ENCODE data around the gene TSC1.
A peak's percentile ranks its signal among the peaks of the same experiment; 100 is the strongest.

TSC1 gene

GRCh38 chr9:132878695-132879456 is 65.5 kb downstream of the TSC1 start, which contains the start of gene SPACA9:
TSS of gene SPACA9 (plus strand) at chr9:132878898. CDS start at chr9:132883948, 5,050 bp downstream.
- Histone ChIP-seq H3K9me3 (ENCODE audit: severe bottlenecking) (no peaks in the 10 kb centered on the region), H3K27ac (ENCODE audit: poor library complexity, severe bottlenecking) (peak within 1 kb of the TSS; percentile 7), H3K27me3 (ENCODE audit: insufficient read depth, poor library complexity, severe bottlenecking) (no peaks in the 10 kb centered on the region), H3K4me3 (ENCODE audit: severe bottlenecking) (peak within 1 kb of the TSS; percentile 94), H3K36me3 (ENCODE audit: low read depth) (no peaks in the 10 kb centered on the region), H3K4me1 (ENCODE audit: insufficient read depth, poor library complexity, severe bottlenecking) (no peaks in the 10 kb centered on the region)
- TF ChIP-seq, protein P1, sequence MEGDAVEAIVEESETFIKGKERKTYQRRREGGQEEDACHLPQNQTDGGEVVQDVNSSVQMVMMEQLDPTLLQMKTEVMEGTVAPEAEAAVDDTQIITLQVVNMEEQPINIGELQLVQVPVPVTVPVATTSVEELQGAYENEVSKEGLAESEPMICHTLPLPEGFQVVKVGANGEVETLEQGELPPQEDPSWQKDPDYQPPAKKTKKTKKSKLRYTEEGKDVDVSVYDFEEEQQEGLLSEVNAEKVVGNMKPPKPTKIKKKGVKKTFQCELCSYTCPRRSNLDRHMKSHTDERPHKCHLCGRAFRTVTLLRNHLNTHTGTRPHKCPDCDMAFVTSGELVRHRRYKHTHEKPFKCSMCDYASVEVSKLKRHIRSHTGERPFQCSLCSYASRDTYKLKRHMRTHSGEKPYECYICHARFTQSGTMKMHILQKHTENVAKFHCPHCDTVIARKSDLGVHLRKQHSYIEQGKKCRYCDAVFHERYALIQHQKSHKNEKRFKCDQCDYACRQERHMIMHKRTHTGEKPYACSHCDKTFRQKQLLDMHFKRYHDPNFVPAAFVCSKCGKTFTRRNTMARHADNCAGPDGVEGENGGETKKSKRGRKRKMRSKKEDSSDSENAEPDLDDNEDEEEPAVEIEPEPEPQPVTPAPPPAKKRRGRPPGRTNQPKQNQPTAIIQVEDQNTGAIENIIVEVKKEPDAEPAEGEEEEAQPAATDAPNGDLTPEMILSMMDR (IDR thresholded peaks at IDR 0.05; ENCODE audit: poor library complexity, severe bottlenecking) = no peak
- DNase-seq (ENCODE audit: low spot score) = peak; percentile 63
- peak; percentile 51 for ATAC-seq (ENCODE audit: low read depth)

DNA sequence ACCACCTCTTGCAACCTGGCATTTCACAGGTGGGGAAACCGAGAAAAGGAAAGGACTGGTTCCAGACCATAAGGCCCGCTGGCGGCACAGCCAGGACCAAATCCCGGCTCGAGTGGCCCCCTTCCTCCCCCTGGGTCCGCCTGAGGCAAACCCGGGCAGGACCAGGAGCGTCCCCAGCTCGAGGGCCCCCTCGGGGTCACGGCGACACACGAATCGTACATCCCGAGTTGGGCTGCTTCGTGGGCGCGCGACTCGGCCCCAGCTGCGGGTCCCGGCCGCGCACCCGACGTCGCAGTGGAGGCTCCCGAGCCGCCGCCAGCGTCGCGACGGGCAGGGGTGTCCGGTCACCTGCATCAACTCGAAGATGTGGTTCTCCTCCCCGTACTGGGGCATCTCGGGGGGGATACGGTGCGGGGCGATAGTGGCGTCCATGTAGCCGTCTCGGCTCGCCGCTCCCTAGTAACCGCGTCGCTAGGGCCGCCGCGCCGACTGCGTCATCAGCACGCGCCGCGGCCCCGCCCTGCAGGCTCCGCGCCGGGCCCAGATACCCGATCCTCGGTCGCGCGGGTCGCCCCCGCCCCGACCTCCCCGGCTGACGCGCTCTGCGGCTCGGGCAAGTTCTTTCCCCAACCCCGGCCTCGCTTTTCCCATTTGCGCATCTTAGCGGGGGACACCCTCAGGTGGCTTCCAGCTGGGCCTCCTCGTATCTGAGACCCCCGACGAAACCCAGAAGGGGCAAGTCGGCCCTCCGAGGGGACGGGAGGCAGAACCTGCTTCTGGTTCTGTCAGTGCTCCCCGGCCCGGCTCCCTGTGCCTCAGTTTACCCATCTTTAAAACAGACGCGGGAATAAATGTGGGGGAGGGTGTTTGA is 66.4 kb downstream of the TSC1 start, which contains the start of gene AK8:
TSS of gene AK8 (minus strand) at position 461 of the 871 bp plus-strand sequence. CDS start at position 432, 29 bp downstream.
- peak; percentile 56 for DNase-seq (ENCODE audit: low spot score)
- Histone ChIP-seq H3K36me3 (ENCODE audit: low read depth) (no peaks in the 10 kb centered on the region), H3K27me3 (ENCODE audit: insufficient read depth, poor library complexity, severe bottlenecking) (no peaks in the 10 kb centered on the region), H3K9me3 (ENCODE audit: severe bottlenecking) (no peaks in the 10 kb centered on the region), H3K4me3 (ENCODE audit: severe bottlenecking) (peak within 1 kb of the TSS; percentile 94), H3K4me1 (ENCODE audit: insufficient read depth, poor library complexity, severe bottlenecking) (no peaks in the 10 kb centered on the region), H3K27ac (ENCODE audit: poor library complexity, severe bottlenecking) (peak within 1 kb of the TSS; percentile 7)
- TF ChIP-seq, protein P1 (IDR thresholded peaks at IDR 0.05; ENCODE audit: poor library complexity, severe bottlenecking) = no peak
- ATAC-seq (ENCODE audit: low read depth) = peak; percentile 78

GRCh38 chr9:132877458-132877823 is 67.0 kb downstream of the TSC1 start:
- TF ChIP-seq, protein P1 (IDR thresholded peaks at IDR 0.05; ENCODE audit: poor library complexity, severe bottlenecking) = no peak
- no peak for ATAC-seq (ENCODE audit: low read depth)
- Histone ChIP-seq H3K27ac (ENCODE audit: poor library complexity, severe bottlenecking) (no peak overlapping the region), H3K36me3 (ENCODE audit: low read depth) (no peaks in the 10 kb centered on the region), H3K27me3 (ENCODE audit: insufficient read depth, poor library complexity, severe bottlenecking) (no peaks in the 10 kb centered on the region), H3K4me1 (ENCODE audit: insufficient read depth, poor library complexity, severe bottlenecking) (no peaks in the 10 kb centered on the region), H3K9me3 (ENCODE audit: severe bottlenecking) (no peaks in the 10 kb centered on the region), H3K4me3 (ENCODE audit: severe bottlenecking) (peak overlapping the region; percentile 94)
- DNase-seq (ENCODE audit: low spot score) = no peak

GRCh38 chr9:132876849-132877248 is 67.6 kb downstream of the TSC1 start:
- no peaks in the 10 kb centered on the region for H3K27me3 ChIP-seq (ENCODE audit: insufficient read depth, poor library complexity, severe bottlenecking)
- DNase-seq (ENCODE audit: low spot score) (no peak), ATAC-seq (ENCODE audit: low read depth) (no peak)
- H3K4me3 ChIP-seq (ENCODE audit: severe bottlenecking) = no peak overlapping the region
- H3K36me3 ChIP-seq (ENCODE audit: low read depth) = no peaks in the 10 kb centered on the region
- H3K27ac ChIP-seq (ENCODE audit: poor library complexity, severe bottlenecking) = no peak overlapping the region
- TF ChIP-seq, protein P1 (IDR thresholded peaks at IDR 0.05; ENCODE audit: poor library complexity, severe bottlenecking) = no peak
- no peaks in the 10 kb centered on the region for H3K9me3 ChIP-seq (ENCODE audit: severe bottlenecking)
- H3K4me1 ChIP-seq (ENCODE audit: insufficient read depth, poor library complexity, severe bottlenecking) = no peaks in the 10 kb centered on the region
